ENCODE measurements around the gene DNAL4.

DNAL4 gene

DNA sequence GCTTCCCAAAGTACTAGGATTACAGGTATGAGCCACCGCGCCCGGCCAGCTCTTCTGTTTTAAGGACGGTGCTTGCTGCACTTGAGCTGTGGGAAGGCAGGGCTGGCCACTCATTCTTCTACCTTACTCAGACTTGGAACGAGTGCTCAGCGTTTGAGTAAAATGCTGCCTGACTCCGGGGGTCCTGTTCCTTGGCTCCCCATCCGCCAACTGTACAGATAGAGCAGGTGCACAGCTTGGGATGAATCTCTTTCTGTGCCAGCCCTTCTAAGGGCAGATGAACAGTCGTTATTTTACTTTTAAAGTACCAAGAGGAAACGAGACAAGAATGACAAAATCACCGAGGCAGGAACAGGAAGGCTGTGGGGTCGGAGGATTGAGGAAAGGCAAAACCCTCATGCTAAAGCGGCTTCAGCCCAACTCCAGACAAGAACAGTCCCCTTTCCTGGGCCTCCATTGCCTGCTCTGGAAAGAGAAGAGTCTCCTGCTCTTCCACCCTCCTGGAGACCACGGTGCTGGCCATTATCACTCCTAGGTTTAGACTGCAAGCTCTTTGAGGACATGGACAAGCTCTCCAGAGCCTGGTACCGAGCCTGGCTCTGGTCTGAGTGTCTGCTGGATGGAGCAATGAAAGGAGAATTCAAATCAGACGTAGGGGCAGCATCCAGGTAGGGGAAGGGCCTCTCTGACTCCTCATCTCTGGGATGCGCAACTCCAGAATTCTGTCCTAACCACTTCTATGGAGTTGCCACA lies 37.1 kb downstream of the DNAL4 start:
- ATAC-seq (replicated peaks), result no peak
- Mint-ChIP-seq H3K4me3 (peak overlapping the region; percentile 96 to 98), H3K36me3 (ENCODE audit: insufficient read depth) (peaks cover 34% of the 10 kb centered on the region), H3K9me3 (no peaks in the 10 kb centered on the region), H3K27me3 (no peaks in the 10 kb centered on the region), H3K27ac (peak overlapping the region; percentile 79 to 93), H3K4me1 (ENCODE audit: low read depth in 2 of 2) (peaks cover 46 to 56% of the 10 kb centered on the region in 2 donors)
- DNase-seq, result no peak

GRCh38 chr22:38755911-38756532 lies 37.9 kb downstream of the DNAL4 start, which contains the start of gene SUN2:
SUN2 (minus strand) TSS chr22:38755998; CDS start chr22:38752628, 3,370 bp downstream.
- peak; percentile 92 to 94 (median 93) for DNase-seq
- Mint-ChIP-seq H3K4me3 (peak within 1 kb of the TSS; percentile 98 to 100), H3K4me1 (ENCODE audit: low read depth in 2 of 2) (peaks cover 55 to 64% of the 10 kb centered on the region in 2 donors), H3K27ac (peak within 1 kb of the TSS; percentile 91 to 99), H3K36me3 (ENCODE audit: insufficient read depth) (peaks cover 42% of the 10 kb centered on the region), H3K27me3 (no peaks in the 10 kb centered on the region), H3K9me3 (no peaks in the 10 kb centered on the region)
- ATAC-seq (replicated peaks), result peak; percentile 72

- Mint-ChIP-seq H3K27me3 (no peaks in the 10 kb centered on the region), H3K36me3 (ENCODE audit: insufficient read depth) (peaks cover 49% of the 10 kb centered on the region), H3K27ac (peak overlapping the region; percentile 91 to 99), H3K4me3 (peak overlapping the region; percentile 96 to 100), H3K9me3 (no peaks in the 10 kb centered on the region), H3K4me1 (ENCODE audit: low read depth in 2 of 2) (peaks cover 59 to 65% of the 10 kb centered on the region in 2 donors)
- ATAC-seq (replicated peaks), result peak; percentile 8
- DNase-seq, result peak in 2 of 3 experiments; percentile 33 to 49
These were observed 38.6 kb downstream of the DNAL4 start for GRCh38 chr22:38755155-38755910.

DNA sequence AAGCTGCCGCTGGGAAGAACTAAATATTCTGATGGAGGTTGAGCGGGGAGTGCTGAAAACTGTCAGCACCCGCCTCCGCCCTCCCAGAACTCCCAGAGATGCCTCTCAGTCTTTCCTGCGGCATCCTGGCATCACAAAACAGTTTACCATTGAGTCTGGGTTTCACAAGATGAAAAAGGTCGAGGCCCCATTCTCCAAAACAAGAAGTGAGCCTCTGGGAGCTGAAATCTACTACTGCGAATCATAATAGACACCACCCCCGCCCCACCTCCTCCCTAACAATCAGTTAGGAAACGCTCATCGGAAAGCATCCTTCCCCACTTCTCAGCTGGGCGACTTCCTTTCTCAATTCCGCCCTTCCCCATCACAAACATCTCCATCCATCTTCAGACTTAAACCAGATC lies 39.2 kb downstream of the DNAL4 start:
- H3K9me3 Mint-ChIP-seq, result no peaks in the 10 kb centered on the region
- H3K4me3 Mint-ChIP-seq, result peak overlapping the region; percentile 96 to 100
- ATAC-seq (replicated peaks), result no peak
- no peak for DNase-seq
- peak overlapping the region; percentile 91 to 99 for H3K27ac Mint-ChIP-seq
- peaks cover 64 to 71% of the 10 kb centered on the region in 2 donors for H3K4me1 Mint-ChIP-seq (ENCODE audit: low read depth in 2 of 2)
- peaks cover 55% of the 10 kb centered on the region for H3K36me3 Mint-ChIP-seq (ENCODE audit: insufficient read depth)
- no peaks in the 10 kb centered on the region for H3K27me3 Mint-ChIP-seq

DNA sequence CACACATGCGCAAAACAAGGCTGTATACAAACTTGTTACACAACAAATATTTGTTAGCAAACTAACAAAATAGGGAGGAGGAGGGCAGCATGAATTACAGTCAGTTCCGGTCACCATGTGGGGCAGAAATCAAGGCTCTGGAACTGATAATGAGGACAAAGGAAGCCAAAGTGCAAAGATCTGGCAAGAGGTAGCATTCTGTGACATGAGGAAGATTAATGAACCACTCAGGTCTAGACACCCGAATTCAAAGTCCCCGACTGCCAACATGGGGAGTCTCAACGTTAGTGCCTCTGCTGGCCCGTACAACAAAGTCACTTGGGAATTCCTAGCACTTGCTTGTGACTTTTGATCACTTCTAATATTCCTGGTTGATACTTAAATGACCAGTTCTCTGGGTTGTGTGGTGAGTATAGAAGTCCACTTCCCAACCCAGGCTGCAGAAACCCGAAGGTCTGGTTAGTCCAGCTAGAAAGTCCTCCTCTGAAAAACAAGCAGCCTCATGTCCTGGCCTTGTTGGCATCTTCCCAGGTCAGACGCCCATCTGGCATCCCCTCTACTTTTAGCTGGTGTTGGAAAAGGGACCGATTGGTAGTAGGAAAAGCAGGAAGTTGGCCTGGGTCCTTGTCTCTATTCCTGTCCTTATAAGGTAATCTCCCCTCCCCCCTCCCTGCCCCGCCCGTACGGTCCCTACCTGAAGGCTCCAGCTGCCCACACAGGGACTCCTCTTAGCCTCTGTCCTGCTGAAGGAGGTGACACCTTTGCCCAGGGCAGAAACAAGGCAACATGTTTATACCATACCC lies 39.8 kb downstream of the DNAL4 start:
- Mint-ChIP-seq H3K4me1 (ENCODE audit: low read depth in 2 of 2) (peaks cover 67 to 74% of the 10 kb centered on the region in 2 donors), H3K27me3 (no peaks in the 10 kb centered on the region), H3K36me3 (ENCODE audit: insufficient read depth) (peaks cover 61% of the 10 kb centered on the region), H3K27ac (peak overlapping the region; percentile 91 to 99), H3K4me3 (peak overlapping the region; percentile 96 to 100), H3K9me3 (no peaks in the 10 kb centered on the region)
- ATAC-seq (replicated peaks) (no peak), DNase-seq (no peak)

- no peaks in the 10 kb centered on the region for H3K9me3 Mint-ChIP-seq
- H3K36me3 Mint-ChIP-seq (ENCODE audit: insufficient read depth), result peaks cover 84% of the 10 kb centered on the region
- no peaks in the 10 kb centered on the region for H3K27me3 Mint-ChIP-seq
- peak; percentile 75 to 77 (median 76) for DNase-seq
- H3K4me3 Mint-ChIP-seq, result peak overlapping the region; percentile 96 to 100
- H3K27ac Mint-ChIP-seq, result peak overlapping the region; percentile 91 to 99
- peak; percentile 63 for ATAC-seq (replicated peaks)
- H3K4me1 Mint-ChIP-seq (ENCODE audit: low read depth in 2 of 2), result peaks cover 46 to 51% of the 10 kb centered on the region in 2 donors
These were observed 42.3 kb downstream of the DNAL4 start for GRCh38 chr22:38751422-38752346.

GRCh38 chr22:38751066-38751421 lies 42.9 kb downstream of the DNAL4 start:
- peaks cover 44 to 48% of the 10 kb centered on the region in 2 donors for H3K4me1 Mint-ChIP-seq (ENCODE audit: low read depth in 2 of 2)
- H3K9me3 Mint-ChIP-seq, result no peaks in the 10 kb centered on the region
- peak overlapping the region; percentile 96 to 100 for H3K4me3 Mint-ChIP-seq
- H3K27ac Mint-ChIP-seq, result peak overlapping the region; percentile 91 to 99
- ATAC-seq (replicated peaks), result no peak
- peaks cover 89% of the 10 kb centered on the region for H3K36me3 Mint-ChIP-seq (ENCODE audit: insufficient read depth)
- H3K27me3 Mint-ChIP-seq, result no peaks in the 10 kb centered on the region
- no peak for DNase-seq

DNA sequence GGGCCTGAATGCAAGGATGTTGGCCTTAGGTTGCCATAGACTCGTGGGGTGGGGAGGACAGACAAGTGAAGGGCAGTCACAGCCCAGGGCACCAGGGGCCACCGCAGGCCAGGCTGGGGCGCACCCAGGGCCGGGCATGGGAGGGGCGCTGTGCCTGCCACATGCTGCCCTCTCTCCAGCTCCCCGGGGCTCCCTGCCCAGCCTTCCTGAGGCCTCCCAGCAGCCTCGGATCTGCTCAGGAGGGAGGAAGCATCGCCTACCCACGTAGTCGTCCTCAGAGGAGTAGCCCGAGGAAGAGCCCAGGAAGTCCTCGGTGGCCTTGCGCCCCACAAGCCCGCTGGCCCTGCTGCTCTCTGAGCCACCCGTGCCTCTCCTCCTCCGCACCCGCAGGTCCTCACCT lies 43.3 kb downstream of the DNAL4 start:
- ATAC-seq (replicated peaks) (no peak), DNase-seq (no peak)
- peak overlapping the region; percentile 96 to 100 for H3K4me3 Mint-ChIP-seq
- no peaks in the 10 kb centered on the region for H3K9me3 Mint-ChIP-seq
- peak overlapping the region; percentile 91 to 99 for H3K27ac Mint-ChIP-seq
- H3K4me1 Mint-ChIP-seq (ENCODE audit: low read depth in 2 of 2), result peaks cover 44 to 48% of the 10 kb centered on the region in 2 donors
- H3K27me3 Mint-ChIP-seq, result no peaks in the 10 kb centered on the region
- H3K36me3 Mint-ChIP-seq (ENCODE audit: insufficient read depth), result peaks cover 90% of the 10 kb centered on the region

GRCh38 chr22:38750104-38750503 lies 43.8 kb downstream of the DNAL4 start:
- Mint-ChIP-seq H3K4me3 (peak overlapping the region; percentile 96 to 100), H3K9me3 (no peaks in the 10 kb centered on the region), H3K4me1 (ENCODE audit: low read depth in 2 of 2) (peaks cover 44 to 47% of the 10 kb centered on the region in 2 donors), H3K27me3 (no peaks in the 10 kb centered on the region), H3K36me3 (ENCODE audit: insufficient read depth) (peaks cover 92% of the 10 kb centered on the region), H3K27ac (peak overlapping the region; percentile 91 to 99)
- no peak for DNase-seq
- no peak for ATAC-seq (replicated peaks)

GRCh38 chr22:38748487-38749136 lies 45.3 kb downstream of the DNAL4 start:
- Mint-ChIP-seq H3K36me3 (ENCODE audit: insufficient read depth) (peaks cover 100% of the 10 kb centered on the region), H3K9me3 (no peaks in the 10 kb centered on the region), H3K27ac (peak overlapping the region; percentile 91 to 99), H3K4me1 (ENCODE audit: low read depth in 2 of 2) (peaks cover 37 to 40% of the 10 kb centered on the region in 2 donors), H3K27me3 (no peaks in the 10 kb centered on the region), H3K4me3 (peak overlapping the region; percentile 96 to 100)
- DNase-seq, result no peak
- no peak for ATAC-seq (replicated peaks)

DNA sequence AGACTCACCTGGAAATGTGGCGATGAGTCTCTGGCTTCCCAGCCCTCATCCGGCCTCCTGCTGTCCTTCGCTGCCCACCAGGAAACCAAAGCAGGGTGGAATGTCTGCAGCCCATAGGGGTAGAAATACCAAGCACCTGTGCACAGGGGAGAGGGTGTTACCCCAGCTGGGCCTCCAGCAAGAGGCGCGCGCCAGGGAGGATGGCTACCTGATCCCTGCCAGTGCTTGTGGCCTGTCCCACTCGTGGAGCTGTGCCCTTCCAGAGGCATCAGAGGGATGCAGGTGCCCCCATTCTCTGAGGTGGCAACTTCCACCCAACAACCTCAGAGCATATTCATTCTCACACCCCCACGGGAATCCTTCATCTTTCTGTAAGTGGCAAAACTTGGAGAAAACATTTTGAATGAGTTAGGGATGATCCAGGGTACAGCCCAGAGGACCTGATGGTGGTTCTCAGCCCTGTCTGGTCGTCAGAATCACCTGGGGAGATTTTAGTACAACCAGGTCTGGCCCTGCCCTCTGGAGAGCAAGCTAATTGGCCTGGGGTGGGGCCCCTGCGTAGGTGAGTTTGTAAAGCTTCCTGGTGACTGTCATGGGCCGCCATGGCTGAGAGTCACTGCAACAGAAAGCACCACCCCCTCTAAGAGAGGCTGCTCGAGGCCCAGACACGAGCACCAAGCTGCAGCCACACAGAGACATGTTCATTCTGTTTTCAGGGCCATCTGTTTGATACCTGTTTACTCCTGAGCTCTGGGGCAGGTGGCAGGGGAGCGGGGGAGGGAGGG lies 48.1 kb downstream of the DNAL4 start:
- ATAC-seq (replicated peaks) (no peak), DNase-seq (no peak)
- Mint-ChIP-seq H3K36me3 (ENCODE audit: insufficient read depth) (peaks cover 100% of the 10 kb centered on the region), H3K27me3 (no peaks in the 10 kb centered on the region), H3K27ac (peak overlapping the region in 1 of 2 donors; percentile 69), H3K4me1 (ENCODE audit: low read depth in 2 of 2) (peaks cover 18 to 26% of the 10 kb centered on the region in 2 donors), H3K4me3 (no peak overlapping the region), H3K9me3 (no peaks in the 10 kb centered on the region)

Measured in effector memory CD8-positive, alpha-beta T cell (primary cell).